ENCODE data around the gene SLC44A5.
"Not testable (repeated sequence)": the region's sequence is repeated elsewhere in the genome, so short reads cannot be mapped to it uniquely, and the experiment has no call there.

The SLC44A5 gene

DNA sequence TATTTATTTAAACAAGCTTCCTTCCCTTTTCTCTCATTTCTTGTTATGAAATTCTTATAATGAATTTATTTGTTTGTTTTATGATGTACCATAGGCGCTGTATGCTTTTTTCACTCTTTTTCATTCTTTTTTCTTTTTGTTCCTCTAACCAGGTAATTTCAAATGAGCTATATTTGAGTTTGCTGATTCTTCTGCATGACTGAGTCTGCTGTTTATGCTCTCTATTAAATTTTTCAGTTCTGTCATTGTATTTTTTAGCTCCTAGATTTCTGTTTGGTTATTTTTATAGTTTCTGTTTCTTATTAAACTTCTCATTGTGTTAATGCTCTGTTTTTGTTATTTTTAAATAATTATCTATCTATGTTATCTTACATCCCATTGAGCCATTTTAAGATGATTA, 244.3 kb downstream of the SLC44A5 start:
- DNase-seq (ENCODE audit: low read depth), result no peak

DNA sequence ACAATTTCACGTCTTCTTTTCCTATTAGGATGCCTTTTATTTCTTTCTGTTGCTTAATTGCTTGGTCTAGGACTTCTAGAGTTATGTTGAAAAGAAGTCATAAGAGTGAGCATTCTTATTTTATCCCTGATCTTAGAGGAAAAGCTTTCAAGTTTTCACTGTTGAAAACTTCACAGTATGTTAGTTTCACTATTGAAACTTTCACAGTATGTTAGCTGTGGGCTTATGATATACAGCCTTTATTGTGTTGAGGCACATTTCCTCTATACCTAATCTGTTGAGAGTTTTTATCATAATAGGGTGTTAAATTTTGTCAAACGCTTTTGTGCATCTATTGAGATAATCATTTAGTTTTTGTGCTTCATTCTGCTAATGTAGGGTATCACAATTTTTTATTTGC, 249.7 kb downstream of the SLC44A5 start:
- no peak for DNase-seq (ENCODE audit: low read depth)

DNA sequence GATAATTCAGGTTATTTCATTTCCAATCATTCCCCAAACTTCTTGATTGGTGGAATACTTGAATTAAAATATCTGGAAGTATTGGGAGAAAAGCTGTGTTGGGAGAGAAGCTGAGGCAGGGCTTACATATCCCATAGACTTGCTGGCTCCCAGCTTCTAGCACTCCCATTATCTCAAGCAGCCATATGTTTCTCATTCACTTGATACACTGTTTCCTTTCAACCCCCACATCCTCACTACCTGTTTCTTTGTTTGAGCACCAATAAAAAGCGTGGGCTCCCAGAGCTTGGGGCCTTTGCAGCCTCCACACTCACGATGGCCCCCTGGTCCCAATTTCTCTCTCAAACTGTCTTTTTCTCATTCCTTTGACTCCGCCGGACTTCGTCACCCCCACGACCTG, 256.6 kb downstream of the SLC44A5 start:
- not testable (repeated sequence) for DNase-seq (ENCODE audit: low read depth)

DNA sequence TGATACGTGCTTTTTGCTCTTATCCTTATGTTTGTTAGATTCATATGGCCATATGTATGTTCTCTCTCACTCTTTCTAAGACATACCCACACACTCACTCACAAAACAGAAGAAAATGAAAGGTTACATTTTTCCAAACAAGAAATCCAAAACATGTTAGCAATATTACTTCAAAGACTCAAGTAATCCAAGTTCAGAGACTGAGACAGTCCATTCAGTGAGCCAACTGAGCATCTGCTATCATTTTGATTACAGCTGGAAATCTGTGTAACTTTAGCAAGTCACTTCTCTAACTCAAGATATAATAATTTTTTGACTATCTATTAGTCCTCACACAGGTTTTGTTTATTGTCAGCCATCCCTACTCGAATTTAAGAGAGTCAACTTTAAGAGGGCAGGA, 257.9 kb downstream of the SLC44A5 start:
- DNase-seq (ENCODE audit: low read depth), result no peak

DNA sequence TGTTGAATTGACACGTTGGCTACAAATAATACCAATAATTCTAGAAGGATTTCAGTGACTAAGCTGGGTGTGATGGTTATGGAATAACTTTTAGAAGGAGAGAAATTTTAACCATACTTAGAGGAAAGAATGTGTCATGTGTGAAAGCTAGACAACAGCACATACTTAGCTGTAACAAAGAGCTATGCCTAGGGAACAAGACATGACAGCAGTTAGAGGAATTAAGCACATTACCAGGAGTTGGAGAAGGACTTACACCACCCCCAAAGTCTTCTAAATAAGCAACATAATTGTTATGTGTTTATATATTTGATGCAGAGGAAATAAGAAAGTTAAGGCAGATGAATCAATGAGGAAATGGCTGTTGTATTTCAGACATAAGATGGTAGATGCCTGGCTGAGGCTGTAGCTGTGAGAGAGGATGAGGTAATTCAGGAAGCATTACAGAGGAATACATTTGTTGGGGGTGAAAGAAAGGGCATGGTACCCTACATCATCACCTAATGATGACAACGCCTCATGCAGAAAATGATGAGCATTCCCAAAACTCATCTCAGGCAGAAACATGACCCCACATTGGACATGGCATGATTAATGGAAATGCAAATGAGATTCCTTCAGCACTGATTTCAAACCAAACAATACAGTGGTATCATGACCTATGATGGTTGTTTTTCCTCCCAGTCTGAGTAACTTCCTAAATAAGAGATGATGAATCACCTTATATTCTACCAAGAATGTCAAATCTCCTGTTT, 265.2 kb downstream of the SLC44A5 start:
- no peak for DNase-seq (ENCODE audit: low read depth)

DNA sequence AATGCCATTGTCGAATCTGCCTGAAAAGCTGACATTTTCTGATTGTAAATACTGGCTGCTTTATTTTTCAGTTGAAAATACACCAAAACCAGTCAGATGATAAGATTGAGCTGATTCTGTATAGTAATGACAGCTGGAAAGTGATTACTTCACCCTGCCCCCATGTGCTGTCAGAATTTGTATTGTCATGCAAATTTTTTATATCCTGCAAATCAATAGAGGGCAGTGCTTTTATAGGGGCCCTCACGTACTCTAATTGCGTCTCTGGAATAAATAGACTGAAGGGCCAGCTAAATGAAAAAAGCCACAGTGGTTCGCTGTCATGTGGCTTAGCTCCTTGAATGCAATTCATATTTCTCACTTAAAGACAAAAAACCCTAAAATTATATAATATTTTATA, 268.1 kb downstream of the SLC44A5 start:
- DNase-seq (ENCODE audit: low read depth), result no peak

DNA sequence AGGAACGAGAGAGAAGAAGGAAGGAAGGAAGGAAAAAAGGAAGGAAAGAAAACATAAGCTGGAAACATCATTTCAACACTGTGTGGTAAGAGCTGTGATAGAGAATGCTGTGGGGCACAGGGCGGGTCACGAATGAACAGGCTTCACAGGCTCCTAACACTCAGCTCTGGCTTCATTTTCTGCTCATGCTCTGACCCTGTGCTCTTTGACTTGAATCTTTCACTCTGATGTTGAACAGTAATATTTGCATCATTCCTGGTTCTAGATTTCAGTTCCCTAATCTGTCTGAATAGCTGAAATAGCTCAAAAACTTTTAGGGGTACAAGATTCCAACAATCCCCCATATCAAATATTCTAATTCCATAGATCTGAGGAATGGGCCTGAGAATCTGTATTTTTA, 269.4 kb downstream of the SLC44A5 start:
- no peak for DNase-seq (ENCODE audit: low read depth)

DNA sequence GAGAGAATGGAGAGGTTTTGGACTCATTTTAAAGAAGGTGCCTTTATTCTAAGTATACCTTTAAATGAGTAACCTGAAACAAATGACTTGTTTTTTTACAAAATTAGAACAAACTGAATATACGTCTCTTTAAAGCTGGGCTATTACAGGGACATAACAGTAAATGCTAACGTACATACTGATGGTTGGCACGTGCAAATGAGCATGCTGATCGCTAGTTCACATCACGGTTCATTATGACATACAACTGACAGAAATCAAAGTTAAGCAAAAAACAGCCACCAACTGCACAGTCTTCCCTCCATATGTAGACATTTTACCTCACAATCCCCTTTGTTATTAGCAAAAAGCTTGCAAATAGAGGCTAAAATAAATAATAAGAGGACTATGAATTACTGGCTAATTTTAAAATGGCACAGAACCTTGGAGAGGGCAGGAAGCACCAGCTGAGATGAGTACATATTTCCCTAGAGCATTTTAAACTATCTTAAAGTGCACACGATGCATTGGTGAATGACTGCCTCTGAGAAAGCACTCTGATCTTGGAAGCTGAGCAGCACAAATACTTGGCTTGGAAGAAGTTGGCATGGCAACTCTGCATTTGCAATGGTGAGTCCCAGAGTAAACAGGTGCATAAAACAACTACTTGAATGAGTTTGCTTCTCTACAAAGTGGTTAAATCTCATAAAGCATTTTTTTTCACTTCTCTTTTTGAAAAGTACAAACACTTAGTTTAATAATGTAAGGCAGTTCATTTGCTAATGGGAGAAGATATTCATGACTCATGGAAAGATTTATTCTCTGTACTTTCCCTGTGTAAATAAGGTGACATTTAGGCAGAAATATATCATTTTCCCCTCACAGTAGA, 272.1 kb downstream of the SLC44A5 start:
- DNase-seq (ENCODE audit: low read depth), result no peak

DNA sequence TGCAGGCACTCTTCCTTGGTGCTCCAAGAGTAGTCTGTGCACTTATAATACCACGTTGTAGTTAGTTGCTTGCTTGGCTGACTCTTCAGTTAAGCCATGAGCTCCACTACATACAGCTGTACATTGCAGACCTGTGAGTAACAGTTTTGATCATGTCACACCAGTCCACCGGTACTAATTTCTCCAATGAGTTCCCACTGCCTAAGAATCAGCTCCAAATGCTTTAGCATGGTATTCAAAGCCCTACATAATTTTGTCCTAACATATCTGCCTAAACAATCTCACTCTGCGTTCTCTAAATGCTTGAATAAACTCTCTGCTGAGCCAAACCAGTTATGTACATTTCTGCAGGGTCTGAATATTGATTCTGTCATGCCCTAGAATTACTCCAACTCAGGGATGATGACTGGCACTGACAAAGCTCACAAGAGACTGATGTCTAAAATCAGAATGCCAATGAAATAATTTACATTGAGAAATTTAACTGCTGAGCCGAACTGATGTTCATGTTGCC, 276.0 kb downstream of the SLC44A5 start:
- DNase-seq (ENCODE audit: low read depth), result no peak

DNA sequence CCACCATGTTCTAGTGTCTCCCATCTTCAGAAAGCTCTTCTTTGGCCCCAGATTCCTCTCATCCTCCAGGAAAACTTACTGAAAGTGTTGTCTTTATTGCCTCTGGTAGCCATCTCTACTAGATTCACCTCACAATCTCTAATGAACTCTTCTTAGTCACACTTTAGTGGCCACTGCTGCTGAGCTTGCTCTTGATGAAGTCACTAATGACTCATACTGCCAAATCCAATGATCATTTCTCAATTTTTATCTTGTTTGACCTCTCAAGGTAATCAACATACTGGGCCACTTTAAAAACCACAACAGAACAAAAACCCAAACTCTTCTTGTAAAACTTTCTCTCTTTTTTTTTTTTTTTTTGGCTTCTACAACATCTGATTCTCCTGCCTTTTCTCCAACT, 280.3 kb downstream of the SLC44A5 start:
- no peak for DNase-seq (ENCODE audit: low read depth)

DNA sequence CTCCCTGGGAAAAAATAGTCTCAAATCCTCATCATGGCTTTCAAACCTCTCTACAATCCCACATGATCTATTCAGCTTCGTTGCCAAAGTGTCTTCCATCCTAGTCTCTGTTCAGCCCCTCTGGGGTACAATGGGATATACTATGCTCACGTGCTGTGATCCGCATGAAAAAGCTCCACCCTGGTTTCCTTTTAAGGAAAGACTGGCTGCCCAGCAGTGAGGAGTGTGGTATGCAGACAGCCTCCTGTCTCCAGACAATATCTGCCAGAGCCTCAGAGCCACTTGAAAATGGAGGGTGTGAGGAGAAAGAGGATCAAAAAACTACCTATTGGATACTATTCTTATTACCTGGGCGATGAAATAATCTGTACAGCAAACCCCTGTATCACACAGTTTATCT, 282.2 kb downstream of the SLC44A5 start:
- DNase-seq (ENCODE audit: low read depth), result no peak

DNA sequence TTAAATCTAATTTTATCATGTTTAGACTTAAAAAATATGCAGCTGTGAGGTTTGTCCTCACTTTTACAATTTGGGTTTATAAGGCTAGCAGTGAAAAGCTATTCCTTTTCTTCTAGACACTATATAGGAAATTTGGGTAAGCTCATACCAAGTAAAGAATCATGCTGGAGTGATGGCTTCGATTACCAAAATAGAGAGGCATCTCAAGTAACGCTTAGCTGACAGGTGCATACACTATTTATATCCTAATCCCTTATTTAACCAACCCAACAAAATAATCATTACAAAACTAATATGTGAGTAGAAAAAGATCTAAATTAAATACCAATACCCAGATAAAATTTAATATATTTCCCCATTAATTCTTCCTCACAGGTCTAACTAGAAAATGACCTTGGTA, 283.5 kb downstream of the SLC44A5 start:
- DNase-seq (ENCODE audit: low read depth), result no peak

DNA sequence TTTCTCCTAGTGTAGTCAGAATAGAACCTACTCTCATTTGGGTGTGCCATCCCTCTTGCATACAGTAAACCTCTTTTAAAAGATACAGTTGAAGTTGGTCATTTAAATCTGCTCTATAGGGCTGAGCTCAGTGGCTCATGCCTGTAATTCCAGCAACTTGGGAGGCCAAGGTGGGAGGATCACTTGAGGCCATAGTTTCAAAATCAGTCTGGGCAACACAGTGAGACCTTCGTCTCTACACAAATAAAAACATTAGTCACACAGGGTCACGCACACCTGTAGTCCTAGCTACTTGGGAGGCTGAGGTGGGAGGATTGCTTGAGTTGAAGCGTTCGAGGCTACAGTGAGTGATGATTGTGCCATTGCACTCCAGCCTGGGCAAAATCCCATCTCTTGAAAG, 292.9 kb downstream of the SLC44A5 start:
- DNase-seq (ENCODE audit: low read depth), result no peak

DNA sequence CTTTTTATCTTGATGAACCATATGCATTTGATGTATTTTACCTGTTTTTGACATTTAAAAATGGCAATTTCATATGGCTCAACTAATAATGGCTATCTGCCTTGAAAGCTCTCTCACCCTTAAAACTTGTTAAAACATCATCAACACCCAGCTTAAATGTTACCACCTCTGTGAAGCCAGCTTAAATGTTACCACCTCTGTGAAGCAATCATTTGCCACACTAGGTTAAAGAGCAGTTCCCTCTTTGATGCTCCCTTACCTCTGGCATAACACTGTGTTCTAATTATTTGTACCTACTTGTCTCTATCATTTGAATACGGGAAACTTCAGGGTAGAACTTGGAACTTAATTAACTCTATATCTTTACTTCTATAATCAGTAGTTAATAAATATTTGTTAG, 294.7 kb downstream of the SLC44A5 start:
- no peak for DNase-seq (ENCODE audit: low read depth)

DNA sequence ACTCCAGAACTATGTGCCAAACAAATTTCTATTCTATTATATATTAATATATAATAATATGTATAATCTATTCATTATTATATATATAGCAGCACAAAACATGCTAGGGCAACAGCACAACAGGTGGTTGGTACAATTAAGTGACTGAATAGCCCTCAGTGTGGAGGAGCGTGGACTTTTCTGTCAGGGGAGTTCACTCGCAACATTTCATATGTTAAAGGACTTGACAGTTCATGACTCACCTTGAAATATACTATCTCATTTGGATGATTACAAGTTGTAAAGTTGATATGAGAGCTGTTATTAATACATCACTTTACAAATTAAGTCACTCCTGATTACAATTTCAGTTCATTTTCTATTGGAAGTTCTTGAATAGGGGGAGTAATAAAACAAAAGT, 298.3 kb downstream of the SLC44A5 start:
- no peak for DNase-seq (ENCODE audit: low read depth)

DNA sequence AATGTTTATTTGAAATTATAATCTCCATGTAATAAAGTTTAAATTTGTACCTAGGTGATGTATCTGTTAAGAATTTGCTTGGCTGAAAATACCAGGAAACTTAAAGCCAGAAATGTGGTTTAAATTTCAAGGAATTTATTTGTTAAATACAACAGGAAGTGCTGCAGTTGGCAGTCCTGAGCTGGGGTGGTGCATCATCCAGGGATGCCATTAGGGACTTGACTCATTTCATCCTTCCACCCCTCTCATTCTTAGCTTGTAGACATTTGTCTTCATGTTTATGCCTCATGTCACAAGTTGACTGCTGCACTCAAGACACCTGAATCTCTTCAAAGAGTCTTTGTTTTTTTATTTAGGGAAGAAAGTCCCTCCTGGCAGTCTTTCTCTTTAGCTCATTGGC, 300.8 kb downstream of the SLC44A5 start:
- DNase-seq (ENCODE audit: low read depth), result no peak

DNA sequence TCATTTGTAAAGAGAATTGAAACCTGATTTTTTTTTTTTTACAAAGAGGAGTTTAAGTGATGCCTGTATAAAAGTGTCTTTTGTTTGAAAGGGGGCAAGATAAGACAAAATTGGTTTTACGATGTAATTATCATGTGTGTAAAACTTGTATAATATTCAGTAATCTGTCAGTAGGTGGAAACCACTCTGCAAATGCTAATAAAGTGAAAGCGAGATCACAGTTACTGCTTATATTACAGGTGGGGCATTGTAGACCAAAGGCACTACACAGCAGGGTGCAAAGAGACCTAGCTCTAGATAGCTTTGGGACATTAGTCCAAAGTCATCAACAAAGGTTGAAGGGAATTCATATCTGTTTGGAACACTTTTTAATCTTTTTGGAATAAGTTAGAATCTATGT, 302.5 kb downstream of the SLC44A5 start:
- no peak for DNase-seq (ENCODE audit: low read depth)

DNA sequence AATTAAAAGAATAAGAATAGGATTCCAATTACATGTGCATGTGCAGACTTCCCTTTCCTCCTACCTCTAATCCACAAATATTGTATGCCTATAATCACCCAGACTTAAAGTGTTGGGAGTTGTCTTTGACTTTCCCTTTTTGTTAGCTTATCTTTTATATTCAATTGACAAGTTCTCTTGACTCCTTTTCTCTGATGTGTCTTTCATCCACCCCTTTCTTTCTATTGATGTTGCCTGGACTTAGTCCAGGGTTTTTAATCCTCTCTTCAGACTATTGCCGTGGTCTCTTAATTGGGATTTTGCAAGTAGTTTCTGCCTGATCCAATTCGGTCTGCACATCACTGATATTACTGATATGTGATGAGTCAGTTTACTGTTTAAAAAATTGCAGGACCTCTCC, 305.9 kb downstream of the SLC44A5 start:
- no peak for DNase-seq (ENCODE audit: low read depth)

DNA sequence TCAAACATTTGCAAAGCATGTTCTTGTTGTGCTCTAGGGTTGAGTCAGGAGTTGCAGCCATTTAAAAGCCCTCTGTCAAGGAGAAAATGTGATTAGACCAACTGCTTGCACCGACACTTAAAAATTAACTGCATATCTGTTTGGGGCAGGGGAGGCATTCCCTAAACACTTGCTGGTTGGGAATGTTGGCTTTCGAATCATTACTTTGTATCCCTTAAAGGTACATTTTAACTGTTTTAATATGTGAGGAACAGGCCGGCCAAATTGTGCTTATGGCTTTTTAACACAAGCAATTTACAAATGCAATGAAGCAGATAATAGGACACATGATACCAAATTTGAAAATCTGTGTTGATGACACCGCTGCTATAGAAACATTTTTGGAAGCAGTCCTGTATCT, 317.6 kb downstream of the SLC44A5 start:
- DNase-seq (ENCODE audit: low read depth), result no peak

DNA sequence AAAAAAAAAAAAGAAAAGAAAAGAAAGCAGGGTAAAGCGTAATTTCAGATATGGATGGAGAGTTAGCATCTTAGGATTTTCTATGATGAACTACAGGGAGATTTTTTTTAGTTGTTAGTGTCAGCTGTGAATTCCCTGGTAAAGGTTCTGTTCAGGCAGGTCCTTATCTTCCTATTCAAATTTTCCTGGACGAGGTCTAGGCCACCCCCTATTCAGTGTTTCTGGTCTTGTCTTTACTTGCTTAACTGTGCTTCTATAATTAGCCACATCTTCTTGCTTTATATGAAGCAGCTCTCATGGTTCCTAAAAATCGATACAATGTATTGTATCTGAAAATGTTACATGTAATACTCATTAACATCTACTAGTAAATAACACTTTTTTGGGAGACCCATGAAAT, 318.9 kb downstream of the SLC44A5 start:
- DNase-seq (ENCODE audit: low read depth), result no peak

DNA sequence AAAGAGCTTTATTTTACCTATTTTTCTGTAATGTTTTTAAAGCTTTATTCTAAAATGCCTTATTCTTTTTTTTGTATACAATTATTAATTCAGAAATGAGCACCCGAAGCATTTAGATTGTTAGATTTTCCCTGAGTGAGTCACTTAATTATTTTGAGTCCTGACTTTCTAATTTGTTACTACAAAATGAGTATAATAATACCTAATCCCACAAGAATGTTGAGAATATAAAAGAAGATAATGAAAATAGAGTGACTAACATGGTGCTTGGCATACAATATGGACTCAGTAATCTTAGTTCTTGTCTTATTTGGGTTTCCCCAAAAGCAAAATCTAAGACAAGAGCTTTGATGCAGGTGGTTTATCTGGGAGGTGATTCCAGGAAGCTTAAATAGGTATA, 334.5 kb downstream of the SLC44A5 start:
- no peak for DNase-seq (ENCODE audit: low read depth)

DNA sequence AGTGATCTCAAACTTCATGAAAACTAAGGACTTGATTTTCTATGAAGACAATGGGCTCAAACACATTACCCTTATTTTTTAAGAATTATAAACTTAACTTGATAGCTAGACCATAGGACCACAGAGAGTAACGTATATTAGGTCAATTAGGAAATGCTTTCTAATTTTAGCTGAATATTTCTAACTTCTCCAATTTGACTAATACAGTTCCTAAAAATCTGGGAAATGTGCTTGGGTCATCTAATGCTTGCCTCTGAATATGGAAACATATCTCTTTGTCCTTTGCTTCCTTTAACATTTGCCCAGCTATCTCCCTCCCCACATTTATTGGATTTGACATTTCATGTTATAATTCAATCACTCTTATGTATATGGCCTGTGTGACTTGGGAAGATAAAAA, 335.3 kb downstream of the SLC44A5 start:
- no peak for DNase-seq (ENCODE audit: low read depth)

DNA sequence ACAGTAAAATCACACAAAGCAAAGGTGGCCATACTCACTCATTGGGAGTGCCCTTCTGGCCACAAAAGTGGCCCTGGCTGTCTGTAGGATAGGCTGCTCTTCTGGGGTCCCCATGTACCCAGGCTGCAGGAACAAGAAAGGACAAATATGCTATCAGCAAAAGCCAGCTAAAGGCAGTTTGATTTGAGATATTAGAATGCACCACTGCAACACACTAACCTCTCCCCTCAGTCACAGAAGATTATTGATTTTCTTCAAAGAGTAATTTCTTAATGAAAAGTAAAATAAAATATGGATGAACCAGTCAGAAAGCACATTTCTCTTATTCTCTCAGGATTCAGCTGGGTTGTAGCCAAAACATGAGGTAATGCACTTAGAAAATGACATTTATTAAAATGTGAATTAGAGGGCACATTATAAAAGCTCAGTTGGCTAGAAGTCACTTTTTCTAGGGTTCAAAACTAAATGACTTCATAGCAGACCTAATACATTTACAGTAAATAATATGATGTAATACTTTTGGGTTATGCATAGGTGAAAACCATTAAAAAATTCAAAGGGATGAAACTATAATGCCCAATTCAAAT, 335.9 kb downstream of the SLC44A5 start:
- no peak for DNase-seq (ENCODE audit: low read depth)

All from stimulated activated CD8-positive, alpha-beta memory T cell treated with anti-CD3 and anti-CD28 coated beads, Interleukin-12 subunit alpha, Interleukin-12 subunit beta, amount 100 ng/mL, for 1 hour (primary cell).